Bone marrow (tissue), 2 donors: Measurements from ENCODE around the gene COL5A2.

Source experiments
- DNase-seq, 2 donors: peaks; one replicate each; lab custom pipeline; 2025; lab: John Stamatoyannopoulos, UW

Gene COL5A2

GRCh38 chr2:189178726-189179569 is 613 bp downstream of the COL5A2 start:
- no peak for DNase-seq

GRCh38 chr2:189178054-189178453 is 1.5 kb downstream of the COL5A2 start:
- no peak for DNase-seq

GRCh38 chr2:189177251-189177840 is 2.2 kb downstream of the COL5A2 start:
- no peak for DNase-seq

- DNase-seq: no peak
Observed at GRCh38 chr2:189176516-189176915, 3.0 kb downstream of the COL5A2 start.

- DNase-seq: no peak
Observed at GRCh38 chr2:189175869-189176433, 3.6 kb downstream of the COL5A2 start.

- no peak for DNase-seq
Observed at GRCh38 chr2:189171956-189172609, 7.5 kb downstream of the COL5A2 start.

GRCh38 chr2:189168856-189169499 is 10.6 kb downstream of the COL5A2 start:
- DNase-seq: no peak

GRCh38 chr2:189165656-189166380 is 13.7 kb downstream of the COL5A2 start:
- DNase-seq: no peak

GRCh38 chr2:189164746-189165145 is 14.8 kb downstream of the COL5A2 start:
- no peak for DNase-seq

GRCh38 chr2:189163889-189164288 is 15.7 kb downstream of the COL5A2 start:
- no peak for DNase-seq

GRCh38 chr2:189162566-189162965 is 17.0 kb downstream of the COL5A2 start:
- DNase-seq: no peak

- no peak for DNase-seq
Observed at GRCh38 chr2:189161894-189162293, 17.7 kb downstream of the COL5A2 start.

GRCh38 chr2:189159717-189160116 is 19.8 kb downstream of the COL5A2 start:
- DNase-seq: no peak

GRCh38 chr2:189159273-189159672 is 20.3 kb downstream of the COL5A2 start:
- DNase-seq: no peak

GRCh38 chr2:189157939-189158338 is 21.6 kb downstream of the COL5A2 start:
- DNase-seq: no peak

- DNase-seq: no peak
Observed at GRCh38 chr2:189157456-189157855, 22.1 kb downstream of the COL5A2 start.

- DNase-seq: no peak
Observed at GRCh38 chr2:189155795-189156194, 23.8 kb downstream of the COL5A2 start.

GRCh38 chr2:189153619-189154018 is 25.9 kb downstream of the COL5A2 start:
- DNase-seq: no peak

- no peak for DNase-seq
Observed at GRCh38 chr2:189152483-189152882, 27.1 kb downstream of the COL5A2 start.

GRCh38 chr2:189151906-189152305 is 27.7 kb downstream of the COL5A2 start:
- DNase-seq: no peak

- no peak for DNase-seq
Observed at GRCh38 chr2:189150033-189150432, 29.5 kb downstream of the COL5A2 start.

- DNase-seq: no peak
Observed at GRCh38 chr2:189147989-189148388, 31.6 kb downstream of the COL5A2 start.
